ENCODE results near the gene MGARP. TPM values are rescaled to one million over a fixed set of nuclear protein-coding genes. Genes with fewer than 3 reads are reported as not detected.
"Not testable (repeated sequence)": the region's sequence is repeated elsewhere in the genome, so short reads cannot be mapped to it uniquely, and the experiment has no call there.

MGARP gene
- total RNA-seq, 1 donor from 2014 or later, result 0.65 TPM

DNA sequence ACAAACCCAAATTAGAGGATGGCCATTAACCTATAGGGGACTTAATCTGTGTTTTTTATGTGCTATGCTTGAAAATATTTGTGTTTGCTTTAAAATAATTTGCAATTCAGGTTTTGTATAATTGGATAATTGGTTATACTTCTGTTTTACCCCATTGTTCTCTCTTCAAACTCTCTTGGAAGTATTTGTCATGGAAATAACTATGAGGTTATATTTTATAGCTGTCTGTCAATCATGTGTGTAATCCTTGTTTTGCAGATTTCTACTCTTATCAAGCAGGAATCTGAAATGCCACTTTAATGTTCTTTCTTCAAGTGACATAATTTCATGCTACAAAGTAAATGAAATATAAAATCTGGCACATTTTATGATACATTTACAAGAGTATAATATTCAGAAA is 37.6 kb upstream of the MGARP start:
- Mint-ChIP-seq H3K4me3 (no peak overlapping the region), H3K27ac (ENCODE audit: unreplicated experiment) (no peak overlapping the region), H3K4me1 (peaks cover 11% of the 10 kb centered on the region), H3K27me3 (ENCODE audit: low read depth) (no peaks in the 10 kb centered on the region), H3K36me3 (ENCODE audit: low read depth) (peaks cover 31% of the 10 kb centered on the region), H3K9me3 (peaks cover 3% of the 10 kb centered on the region)
- TF ChIP-seq, protein P1, sequence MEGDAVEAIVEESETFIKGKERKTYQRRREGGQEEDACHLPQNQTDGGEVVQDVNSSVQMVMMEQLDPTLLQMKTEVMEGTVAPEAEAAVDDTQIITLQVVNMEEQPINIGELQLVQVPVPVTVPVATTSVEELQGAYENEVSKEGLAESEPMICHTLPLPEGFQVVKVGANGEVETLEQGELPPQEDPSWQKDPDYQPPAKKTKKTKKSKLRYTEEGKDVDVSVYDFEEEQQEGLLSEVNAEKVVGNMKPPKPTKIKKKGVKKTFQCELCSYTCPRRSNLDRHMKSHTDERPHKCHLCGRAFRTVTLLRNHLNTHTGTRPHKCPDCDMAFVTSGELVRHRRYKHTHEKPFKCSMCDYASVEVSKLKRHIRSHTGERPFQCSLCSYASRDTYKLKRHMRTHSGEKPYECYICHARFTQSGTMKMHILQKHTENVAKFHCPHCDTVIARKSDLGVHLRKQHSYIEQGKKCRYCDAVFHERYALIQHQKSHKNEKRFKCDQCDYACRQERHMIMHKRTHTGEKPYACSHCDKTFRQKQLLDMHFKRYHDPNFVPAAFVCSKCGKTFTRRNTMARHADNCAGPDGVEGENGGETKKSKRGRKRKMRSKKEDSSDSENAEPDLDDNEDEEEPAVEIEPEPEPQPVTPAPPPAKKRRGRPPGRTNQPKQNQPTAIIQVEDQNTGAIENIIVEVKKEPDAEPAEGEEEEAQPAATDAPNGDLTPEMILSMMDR (conservative IDR thresholded peaks at IDR 0.05), result no peak
- DNase-seq (ENCODE audit: low read depth, low spot score), result no peak

DNA sequence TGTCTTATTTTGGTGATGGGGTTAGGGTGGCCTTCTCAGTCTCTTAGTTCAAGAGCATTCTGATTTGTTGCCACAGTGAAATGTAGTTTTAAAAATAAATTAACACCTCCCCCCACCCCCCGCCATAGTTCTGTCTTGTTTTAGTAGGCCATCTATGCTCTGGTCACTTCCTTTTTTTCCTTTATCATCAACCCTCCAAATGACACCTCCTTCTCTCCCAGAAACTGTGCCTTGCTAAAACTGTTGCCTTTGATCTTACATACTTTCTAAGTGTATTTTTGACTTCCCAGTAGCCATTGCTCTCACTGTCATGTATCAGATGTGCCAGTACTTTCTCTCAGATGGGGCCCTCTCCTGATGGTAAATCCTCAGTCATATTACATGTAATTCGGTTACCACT is 36.7 kb upstream of the MGARP start:
- no peaks in the 10 kb centered on the region for H3K27me3 Mint-ChIP-seq (ENCODE audit: low read depth)
- H3K27ac Mint-ChIP-seq (ENCODE audit: unreplicated experiment), result peak overlapping the region; percentile 59
- H3K4me3 Mint-ChIP-seq, result no peak overlapping the region
- peaks cover 11% of the 10 kb centered on the region for H3K4me1 Mint-ChIP-seq
- no peak for DNase-seq (ENCODE audit: low read depth, low spot score)
- peaks cover 3% of the 10 kb centered on the region for H3K9me3 Mint-ChIP-seq
- TF ChIP-seq, protein P1 (conservative IDR thresholded peaks at IDR 0.05), result no peak
- H3K36me3 Mint-ChIP-seq (ENCODE audit: low read depth), result peaks cover 29% of the 10 kb centered on the region

DNA sequence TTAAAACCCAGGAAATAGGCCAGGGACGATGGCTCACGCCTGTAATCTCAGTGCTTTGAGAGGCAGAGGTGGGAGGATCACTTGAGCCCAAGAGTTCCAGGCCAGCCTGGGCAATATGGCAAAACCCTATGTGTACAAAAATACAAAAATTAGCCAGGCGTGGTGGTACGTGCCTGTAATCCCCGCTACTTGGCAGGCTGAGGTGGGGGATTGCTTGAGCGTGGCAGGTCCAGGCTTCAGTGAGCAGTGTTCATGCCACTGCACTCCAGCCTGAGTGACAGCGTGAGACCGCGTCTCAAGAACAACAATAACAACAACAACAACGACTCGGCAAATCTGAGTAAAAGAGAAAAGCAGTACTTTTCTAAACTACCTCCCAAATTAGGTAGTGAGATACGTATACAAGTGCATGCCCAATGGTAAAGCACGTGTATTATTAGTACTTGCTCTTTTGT is 35.2 kb upstream of the MGARP start:
- no peak overlapping the region for H3K27ac Mint-ChIP-seq (ENCODE audit: unreplicated experiment)
- H3K9me3 Mint-ChIP-seq, result peaks cover 3% of the 10 kb centered on the region
- H3K4me1 Mint-ChIP-seq, result peaks cover 11% of the 10 kb centered on the region
- TF ChIP-seq, protein P1 (conservative IDR thresholded peaks at IDR 0.05), result no peak
- H3K4me3 Mint-ChIP-seq, result no peak overlapping the region
- H3K27me3 Mint-ChIP-seq (ENCODE audit: low read depth), result no peaks in the 10 kb centered on the region
- peaks cover 27% of the 10 kb centered on the region for H3K36me3 Mint-ChIP-seq (ENCODE audit: low read depth)
- no peak for DNase-seq (ENCODE audit: low read depth, low spot score)

DNA sequence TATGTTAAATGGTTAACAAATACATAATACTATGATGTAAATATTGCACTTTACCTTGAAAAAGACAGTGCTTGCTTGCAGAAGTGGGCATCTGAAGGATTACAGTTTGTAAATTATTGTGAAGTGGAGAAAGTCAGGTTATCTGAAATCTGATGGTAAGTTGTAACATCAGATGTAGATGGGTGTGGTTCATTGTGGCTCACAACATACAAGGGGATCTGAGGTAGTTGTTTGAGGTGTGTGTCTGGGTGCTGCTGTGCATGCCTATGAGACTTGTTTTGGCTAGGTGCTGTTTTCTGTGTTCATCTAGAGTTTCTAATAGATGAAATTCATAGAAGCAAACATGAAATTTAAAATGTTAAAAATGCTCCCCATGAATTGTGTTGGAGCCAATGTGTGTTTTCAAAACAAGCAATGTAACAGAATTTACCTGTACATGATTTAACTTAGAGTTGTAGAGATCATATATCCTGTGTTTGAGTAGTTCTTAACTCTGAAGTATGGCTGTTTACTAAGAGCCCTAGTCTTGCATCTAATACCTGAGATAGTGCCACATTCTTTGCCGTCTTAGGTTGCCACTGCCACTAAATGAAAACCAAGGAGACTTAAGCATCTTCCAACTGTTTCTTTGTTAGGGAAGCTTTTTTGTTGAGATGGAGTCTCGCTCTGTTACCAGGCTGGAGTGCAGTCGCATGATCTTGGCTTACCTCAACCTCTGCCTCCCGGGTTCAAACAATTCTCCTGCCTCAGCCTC is 34.2 kb upstream of the MGARP start:
- Mint-ChIP-seq H3K36me3 (ENCODE audit: low read depth) (peaks cover 24% of the 10 kb centered on the region), H3K27me3 (ENCODE audit: low read depth) (no peaks in the 10 kb centered on the region), H3K27ac (ENCODE audit: unreplicated experiment) (no peak overlapping the region), H3K9me3 (peaks cover 3% of the 10 kb centered on the region), H3K4me3 (no peak overlapping the region), H3K4me1 (peaks cover 11% of the 10 kb centered on the region)
- TF ChIP-seq, protein P1 (conservative IDR thresholded peaks at IDR 0.05), result no peak
- DNase-seq (ENCODE audit: low read depth, low spot score), result no peak

DNA sequence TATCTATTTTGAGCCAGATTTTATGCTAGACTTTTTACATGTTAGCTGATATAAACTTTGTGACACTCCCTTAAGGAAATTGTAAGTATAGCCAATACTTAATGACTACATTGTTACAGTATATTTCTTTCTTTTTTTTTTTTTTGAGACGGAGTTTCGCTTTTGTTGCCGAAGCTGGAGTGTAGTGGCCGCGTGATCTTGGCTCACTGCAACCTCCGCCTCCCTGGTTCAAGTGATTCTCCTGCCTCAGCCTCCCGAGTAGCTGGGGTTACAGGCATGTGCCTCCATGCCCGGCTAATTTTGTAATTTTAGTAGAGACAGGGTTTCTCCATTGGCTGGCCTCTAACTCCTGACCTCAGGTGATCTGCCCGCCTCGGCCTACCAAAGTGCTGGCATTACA is 33.4 kb upstream of the MGARP start:
- not testable (repeated sequence) for H3K4me3 Mint-ChIP-seq; H3K9me3 Mint-ChIP-seq; H3K27ac Mint-ChIP-seq (ENCODE audit: unreplicated experiment); DNase-seq (ENCODE audit: low read depth, low spot score); H3K27me3 Mint-ChIP-seq (ENCODE audit: low read depth)
- Mint-ChIP-seq H3K4me1 (peaks cover 11% of the 10 kb centered on the region), H3K36me3 (ENCODE audit: low read depth) (peaks cover 24% of the 10 kb centered on the region)

DNA sequence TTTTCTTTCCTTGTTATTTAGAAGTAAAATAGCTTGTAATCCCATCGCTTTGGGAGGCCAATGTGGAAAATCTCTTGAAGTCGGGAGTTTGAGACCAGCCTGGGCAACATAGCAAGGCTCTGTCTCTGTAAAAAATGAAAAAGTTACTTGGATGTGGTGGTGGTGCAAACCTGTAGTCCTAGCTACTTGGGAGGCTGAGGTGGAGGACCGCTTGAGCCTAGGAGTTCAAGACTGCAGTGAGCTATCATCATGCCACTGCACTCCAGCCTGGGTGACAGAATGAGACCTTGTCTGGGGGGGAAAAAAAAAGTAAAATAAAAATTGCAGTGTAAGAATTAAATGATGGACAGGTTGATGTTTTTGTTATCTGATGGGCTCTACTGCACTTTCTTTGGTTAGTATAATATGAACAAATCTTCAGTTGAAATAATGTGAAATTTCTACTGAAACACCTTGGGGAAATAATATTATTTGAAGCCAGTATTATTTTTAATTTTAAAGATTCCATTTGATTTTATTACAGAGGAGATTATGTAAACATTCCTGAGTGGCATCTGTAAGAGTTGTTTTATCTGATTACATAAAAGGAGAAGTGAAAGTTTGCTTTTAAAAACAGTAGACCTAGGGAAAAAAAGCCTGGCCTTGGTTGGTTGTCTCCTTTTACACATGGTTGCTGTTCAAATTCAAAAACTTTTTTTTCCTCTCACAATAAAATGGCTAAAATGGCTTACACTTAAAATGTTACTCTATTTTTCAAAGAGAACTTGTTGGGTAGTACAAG is 32.7 kb upstream of the MGARP start:
- Mint-ChIP-seq H3K9me3 (peaks cover 3% of the 10 kb centered on the region), H3K4me1 (peaks cover 11% of the 10 kb centered on the region), H3K4me3 (no peak overlapping the region), H3K27me3 (ENCODE audit: low read depth) (no peaks in the 10 kb centered on the region), H3K27ac (ENCODE audit: unreplicated experiment) (no peak overlapping the region), H3K36me3 (ENCODE audit: low read depth) (peaks cover 24% of the 10 kb centered on the region)
- no peak for DNase-seq (ENCODE audit: low read depth, low spot score)
- TF ChIP-seq, protein P1 (conservative IDR thresholded peaks at IDR 0.05), result no peak

Data from neural crest cell (in vitro differentiated cells).